Gastroesophageal sphincter (tissue), 3 donors: ENCODE data around the gene GRID1.

Source experiments
- EP300 ChIP-seq: sonication (generic); formaldehyde crosslinking; IDR thresholded peaks from one replicate; pipeline ENCODE4 v1.6.1; 2017; ENCODE audit warnings: antibody characterized with exemption, mild to moderate bottlenecking
- TF ChIP-seq, protein P1 (sequence below), 4 experiments: fragments of 200-600 bp in 2 of 4; fragments of 450-650 bp in 2 of 4; sonication (generic) in 1 of 4; IDR thresholded peaks; one replicate each; pipeline ENCODE4 v1.5.1; 2017 to 2019; ENCODE audit warnings: antibody characterized with exemption in 4 of 4, mild to moderate bottlenecking in 2 of 4, moderate library complexity in 2 of 4

- TF ChIP-seq EP300, result no peak
- TF ChIP-seq, protein P1, sequence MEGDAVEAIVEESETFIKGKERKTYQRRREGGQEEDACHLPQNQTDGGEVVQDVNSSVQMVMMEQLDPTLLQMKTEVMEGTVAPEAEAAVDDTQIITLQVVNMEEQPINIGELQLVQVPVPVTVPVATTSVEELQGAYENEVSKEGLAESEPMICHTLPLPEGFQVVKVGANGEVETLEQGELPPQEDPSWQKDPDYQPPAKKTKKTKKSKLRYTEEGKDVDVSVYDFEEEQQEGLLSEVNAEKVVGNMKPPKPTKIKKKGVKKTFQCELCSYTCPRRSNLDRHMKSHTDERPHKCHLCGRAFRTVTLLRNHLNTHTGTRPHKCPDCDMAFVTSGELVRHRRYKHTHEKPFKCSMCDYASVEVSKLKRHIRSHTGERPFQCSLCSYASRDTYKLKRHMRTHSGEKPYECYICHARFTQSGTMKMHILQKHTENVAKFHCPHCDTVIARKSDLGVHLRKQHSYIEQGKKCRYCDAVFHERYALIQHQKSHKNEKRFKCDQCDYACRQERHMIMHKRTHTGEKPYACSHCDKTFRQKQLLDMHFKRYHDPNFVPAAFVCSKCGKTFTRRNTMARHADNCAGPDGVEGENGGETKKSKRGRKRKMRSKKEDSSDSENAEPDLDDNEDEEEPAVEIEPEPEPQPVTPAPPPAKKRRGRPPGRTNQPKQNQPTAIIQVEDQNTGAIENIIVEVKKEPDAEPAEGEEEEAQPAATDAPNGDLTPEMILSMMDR (IDR thresholded peaks at IDR 0.05), result no peak
Observed at GRCh38 chr10:86373251-86373650, 6.7 kb upstream of the GRID1 start.
